GM19099 (cell line): Measurements from ENCODE around the gene SLC38A1.

Source experiments
- POLR2A ChIP-seq: IDR thresholded peaks from 3 replicates; pipeline ENCODE4 v1.6.1; 2011; ENCODE audit warnings: low read depth; ENCODE audit not compliant: insufficient read length; ENCODE audit errors: extremely low read depth

Gene SLC38A1

DNA sequence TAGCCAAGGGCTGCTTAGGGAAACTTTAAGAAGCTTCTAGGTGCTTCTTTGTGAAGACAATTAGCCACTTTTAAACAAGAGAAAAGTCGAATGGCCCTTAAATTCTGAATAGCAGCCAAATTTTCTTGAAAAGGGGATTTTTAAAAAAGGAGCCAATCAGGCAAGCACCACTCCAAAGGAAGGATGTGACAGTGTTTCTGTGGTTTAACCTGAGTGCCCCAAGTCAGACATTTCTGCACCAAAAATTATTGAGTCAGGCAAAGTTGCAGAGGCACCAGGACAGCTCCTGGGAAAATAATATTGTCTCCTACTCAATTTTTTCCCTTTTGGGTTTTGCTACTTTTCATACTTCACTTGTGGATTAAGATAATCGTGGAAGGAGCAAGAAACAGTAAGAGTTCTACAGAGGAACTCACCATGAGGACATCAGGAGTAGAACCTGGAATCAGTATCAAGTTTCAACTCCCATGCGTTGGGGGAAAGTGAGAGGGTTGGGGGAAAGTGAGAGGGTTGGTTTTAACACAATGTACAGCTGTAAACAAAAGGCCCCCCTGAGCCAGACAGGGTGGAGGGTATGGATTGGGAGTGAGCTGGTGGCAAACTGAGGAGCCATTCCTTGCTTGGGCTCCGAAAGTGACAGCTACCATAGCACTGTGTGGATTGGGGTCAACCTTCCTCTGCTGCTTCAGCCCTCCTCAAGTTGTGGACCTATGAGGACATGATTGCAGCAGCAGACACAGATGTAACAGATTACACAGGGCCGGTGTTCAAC, 90.8 kb downstream of the SLC38A1 start:
- no peak for TF ChIP-seq POLR2A

DNA sequence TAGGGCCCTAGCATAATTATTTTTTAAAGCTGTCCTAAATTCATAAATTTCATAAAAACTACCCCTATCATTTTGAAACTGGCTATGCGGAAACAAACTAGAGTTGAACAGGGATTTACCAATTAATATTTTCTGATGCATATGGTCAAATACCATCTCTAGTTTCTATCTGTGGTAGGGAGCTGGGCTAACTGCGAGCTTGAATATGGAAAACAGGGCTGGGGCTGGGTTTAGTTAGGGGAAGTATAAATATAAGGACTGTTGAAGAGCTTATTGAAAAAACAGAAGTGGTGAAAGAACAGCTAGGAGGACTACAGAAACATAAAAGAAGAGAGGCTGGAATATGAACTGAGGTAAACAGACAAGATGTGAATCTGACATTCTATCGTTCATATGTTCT, 91.8 kb downstream of the SLC38A1 start:
- TF ChIP-seq POLR2A = no peak

DNA sequence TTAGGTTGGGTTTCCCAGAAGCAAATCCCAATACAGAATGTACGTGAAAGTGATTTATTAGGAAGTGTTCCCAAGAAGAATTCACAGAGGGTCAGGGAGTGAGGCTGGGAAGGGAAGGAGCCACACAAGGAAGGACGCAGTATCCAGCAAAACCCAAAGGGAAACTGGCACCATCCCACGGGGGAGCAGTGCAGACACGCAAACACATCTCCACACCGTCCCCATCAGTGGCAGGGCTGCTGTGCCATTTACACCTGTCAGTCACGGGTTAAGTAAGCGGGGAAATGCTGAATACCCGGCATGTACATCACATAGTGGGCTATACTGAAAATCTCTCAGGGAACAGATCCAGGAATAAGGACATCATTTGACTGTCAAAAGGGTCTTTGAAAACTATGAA, 93.9 kb downstream of the SLC38A1 start:
- TF ChIP-seq POLR2A = no peak

DNA sequence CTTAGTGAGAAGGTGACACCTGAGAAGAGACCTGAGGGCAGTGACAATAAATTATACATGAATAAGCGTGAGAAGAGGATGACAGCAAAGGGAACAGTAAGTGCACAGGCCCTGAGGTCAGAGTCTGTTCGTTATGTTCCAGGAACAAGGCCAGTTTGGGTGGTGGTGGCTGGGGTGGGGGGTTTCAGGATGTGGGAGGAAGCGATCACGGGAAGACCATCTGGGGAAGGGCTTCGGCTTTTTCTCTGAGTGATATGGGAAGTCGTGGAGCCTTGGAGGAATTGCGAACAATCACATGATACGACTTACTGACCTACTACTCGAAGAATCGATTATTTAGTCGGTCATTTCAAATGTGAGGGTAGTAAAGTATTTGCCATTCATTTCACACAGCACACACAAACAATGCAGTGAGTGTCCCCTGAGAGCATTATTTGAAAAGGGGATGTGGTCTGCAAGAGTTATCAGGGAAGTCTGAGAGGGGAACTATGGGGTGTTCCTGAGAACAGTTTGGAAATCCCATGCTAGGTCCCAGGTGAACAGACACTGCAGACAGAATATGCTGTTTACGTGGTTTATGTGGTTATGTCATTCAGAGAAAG, 94.7 kb downstream of the SLC38A1 start:
- no peak for TF ChIP-seq POLR2A

DNA sequence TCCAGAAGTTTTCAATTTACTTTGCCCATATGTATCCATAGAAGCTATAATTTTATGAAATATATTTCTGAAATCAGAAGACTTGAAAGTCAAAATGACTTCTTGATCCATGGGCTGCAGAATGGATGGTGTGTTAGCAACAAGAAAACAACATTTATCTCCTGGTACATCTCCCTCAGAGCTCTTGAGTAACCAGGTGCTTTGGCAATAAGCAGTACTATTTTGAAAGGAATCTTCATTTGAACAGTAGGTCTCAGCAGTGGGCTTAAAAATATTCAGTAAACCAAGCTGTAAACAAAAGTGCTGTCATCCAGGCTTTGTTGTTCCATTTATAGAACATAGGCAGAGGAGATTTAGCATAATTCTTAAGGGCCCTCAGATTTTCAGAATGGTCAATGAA, 100.4 kb downstream of the SLC38A1 start:
- TF ChIP-seq POLR2A = no peak

DNA sequence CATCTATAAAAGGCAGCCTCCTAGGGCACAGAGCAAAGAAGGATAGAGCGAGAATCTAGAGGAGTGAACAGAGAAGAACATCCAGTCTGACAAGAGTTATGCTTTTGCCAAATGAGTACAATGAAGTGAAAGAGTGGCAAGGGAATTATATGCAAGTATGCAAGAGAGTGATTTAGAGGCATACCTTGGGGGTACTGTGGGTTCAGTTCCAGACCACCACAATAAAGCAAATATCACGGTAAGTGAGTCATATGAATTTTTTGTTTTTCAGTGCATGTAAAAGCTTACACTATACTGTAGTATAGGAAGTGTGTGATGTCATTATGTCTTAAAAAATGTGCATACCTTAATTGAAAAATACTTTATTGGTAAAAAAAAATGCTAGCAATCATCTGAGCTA, 101.4 kb downstream of the SLC38A1 start:
- TF ChIP-seq POLR2A = no peak

DNA sequence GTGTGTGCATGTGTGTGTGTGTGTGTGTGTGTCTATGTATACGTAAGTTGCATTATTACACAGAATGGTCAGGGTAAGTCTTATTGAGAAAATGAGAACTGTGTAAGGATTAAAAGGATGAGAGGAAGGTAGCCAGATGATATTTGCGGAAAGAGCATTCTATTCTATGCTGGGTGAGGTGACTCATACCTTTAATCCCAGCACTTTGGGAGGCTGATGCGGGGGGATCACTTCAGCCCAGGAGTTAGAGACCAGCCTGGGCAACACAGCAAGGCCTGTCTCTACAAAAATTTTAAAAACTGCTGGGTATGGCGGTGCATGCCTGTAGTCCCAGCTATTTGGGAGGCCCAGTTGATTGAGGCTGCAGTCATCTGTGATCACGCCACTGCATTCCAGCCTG, 103.7 kb downstream of the SLC38A1 start:
- no peak for TF ChIP-seq POLR2A

DNA sequence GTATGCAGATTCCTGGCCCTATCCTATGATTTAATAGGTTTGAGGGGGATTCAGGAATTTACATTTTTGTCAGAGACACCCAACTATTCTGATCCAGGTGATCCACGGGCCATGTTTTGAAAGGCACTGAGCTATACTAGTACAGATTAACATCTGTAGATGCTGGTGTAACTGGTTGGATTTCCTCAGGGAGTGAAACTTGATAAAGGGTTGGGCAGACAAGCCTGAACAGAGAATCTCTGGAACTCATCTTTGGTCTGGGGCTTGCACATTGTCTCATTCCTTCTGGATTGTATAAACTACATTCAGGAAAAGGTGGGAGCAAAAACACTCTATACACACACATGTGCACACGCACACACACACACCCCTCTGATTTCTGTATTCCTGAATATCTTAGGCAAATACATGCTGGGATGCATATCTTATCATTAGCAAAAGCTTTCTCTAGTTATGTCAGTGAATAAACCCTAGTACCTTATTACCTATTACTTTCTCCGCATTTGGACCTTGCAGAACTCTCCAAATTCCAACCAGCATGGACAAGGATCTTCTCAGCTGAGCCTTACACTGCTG, 104.6 kb downstream of the SLC38A1 start:
- no peak for TF ChIP-seq POLR2A

DNA sequence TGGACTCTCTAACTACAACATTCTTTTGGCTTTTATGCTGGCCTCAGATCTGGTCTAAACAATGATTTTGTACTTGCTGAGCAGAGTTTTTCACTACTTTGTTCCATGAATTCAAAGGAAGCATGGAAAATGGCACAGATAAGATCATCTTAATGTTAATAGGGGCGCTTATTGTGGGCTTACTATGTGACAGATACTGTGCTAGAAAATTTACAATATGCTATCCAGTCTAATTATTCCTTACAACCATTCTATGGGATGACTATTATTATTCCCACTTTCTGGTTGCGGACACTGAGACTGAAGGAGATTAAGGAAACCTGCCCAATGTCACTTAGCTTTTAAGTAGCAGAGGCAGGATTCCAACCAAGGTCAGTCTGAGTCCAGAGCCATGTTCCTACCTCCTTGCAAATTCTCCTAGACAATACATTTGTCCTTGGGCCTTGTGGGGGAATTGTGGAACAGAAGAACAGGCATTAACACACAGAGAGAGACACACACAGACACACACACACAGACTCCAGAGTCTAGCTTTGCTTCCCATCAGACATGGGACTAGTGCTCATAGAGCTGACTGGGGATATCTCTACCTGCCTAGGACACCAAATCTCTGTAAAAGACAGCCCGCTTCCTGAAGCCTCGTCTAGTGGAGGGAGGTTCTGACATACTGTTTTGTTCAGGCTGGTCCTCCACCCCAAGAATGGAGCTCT, 107.7 kb downstream of the SLC38A1 start:
- TF ChIP-seq POLR2A = no peak

DNA sequence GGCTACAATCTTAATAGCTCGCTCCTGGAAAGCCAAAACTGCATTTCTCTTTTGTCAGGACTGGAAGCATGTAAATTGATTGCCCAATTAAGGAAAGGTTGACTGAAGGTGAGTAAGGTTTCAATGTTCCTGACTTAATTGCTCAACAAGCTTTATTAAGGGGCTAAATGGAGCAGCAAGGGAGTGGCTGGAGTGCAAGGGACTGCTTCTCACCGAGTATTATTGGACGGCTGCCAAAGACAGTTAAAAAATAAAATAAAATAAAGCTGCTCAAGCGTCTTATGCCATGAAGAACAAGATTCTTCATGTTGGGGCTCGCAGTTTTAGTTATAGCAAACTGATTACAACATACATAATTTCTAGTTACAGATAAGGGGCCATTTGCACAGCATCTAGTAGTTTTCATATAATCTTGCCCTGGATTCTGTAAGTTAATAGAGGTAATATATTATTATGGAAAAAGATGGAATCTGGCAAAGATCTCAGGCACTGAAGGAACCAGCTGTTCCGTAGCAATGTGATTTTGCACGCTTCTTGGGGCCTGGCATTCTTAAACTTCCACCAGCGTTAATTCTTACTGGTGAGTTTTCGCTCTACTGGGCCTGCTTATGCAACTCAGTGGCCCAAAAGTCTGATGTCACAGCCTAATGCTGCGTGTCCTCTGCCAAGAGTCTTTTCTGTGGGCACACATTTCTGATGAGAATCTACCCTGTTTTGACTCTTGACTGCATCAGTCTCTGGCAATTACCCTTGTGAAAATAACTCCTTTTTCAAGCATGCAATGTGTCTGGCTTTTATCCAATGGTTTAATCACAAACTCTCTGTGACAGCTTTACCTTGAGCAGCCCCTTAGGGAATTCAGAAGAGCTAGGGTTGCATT, 108.5 kb downstream of the SLC38A1 start:
- no peak for TF ChIP-seq POLR2A

DNA sequence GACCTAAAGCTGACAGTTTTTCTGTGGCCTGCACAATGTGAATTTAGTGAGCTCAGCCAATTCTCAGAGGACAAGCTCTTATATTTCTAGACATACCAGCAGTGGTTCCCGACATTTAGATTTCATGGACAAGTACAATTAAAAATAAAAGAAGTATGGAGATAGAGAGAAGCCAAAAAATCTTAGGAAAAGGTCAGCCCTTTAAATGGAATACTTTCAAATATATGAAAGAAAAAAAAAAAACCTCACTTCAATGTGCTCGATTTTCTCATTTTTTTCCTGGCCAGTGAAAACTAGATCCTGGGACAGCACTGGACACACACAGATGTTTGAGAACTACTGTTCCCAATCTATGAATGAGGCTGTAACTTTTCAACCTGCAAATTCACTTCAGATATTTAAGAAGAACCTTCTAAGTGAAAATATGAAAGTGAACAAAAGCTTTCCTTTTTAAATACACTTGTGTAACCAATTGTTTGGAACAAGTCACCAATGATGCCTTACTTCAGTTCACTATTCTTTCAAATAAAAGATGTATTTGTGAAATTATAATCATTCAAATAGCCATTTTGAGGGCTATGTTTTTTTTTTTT, 109.4 kb downstream of the SLC38A1 start:
- TF ChIP-seq POLR2A = no peak

DNA sequence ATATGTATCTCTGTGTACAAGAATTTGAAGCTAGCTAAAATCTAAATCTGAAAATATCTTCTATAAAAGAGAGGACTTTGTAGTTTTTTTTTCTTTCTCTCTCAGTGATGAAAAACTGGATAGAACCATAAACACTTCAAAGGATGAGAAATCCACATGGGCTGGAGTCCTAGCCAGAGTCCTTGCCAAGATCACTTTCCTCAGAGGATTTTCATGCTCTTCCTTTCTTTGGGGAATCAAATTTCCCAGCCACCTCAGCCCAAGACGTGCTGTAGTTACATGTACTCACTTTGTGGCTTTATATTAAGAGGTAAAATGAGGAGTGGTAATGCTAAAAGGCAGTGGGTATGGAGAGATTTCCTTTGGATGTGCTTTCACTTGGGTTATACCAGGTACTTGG, 110.3 kb downstream of the SLC38A1 start:
- TF ChIP-seq POLR2A = no peak

DNA sequence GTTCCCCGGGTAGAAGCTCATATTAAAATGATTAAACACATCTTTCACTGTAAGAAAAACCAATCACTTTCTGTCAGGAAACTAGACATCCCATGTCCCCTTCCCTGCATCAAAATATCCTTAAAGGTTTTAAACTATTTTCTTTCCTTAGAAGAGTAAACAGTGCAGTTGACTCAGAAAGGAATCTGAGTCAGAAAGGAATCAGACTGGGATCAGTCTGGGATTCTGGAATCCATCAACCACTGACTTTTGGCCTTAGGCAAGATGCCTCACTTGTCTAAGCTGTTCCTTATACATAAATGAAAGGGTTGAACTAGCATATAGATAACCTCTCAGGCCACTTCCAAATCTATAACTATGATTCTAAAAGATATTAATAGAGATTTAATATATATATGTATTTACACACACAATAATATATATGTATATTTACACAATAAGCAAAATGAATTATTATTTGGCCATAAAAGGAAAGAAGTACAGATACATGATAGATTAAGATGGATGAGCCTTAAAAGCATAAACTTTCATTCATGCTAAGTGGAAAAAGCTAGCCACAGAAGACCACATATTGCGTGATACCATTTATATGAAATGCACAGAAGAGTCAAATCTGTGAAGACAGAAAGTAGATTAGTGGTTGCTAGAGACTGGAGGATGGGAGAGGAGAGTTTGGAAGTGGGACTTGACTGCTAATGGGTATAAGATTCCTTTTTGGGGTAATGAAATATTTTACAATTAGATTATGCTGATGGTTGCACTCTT, 114.4 kb downstream of the SLC38A1 start:
- TF ChIP-seq POLR2A = no peak

DNA sequence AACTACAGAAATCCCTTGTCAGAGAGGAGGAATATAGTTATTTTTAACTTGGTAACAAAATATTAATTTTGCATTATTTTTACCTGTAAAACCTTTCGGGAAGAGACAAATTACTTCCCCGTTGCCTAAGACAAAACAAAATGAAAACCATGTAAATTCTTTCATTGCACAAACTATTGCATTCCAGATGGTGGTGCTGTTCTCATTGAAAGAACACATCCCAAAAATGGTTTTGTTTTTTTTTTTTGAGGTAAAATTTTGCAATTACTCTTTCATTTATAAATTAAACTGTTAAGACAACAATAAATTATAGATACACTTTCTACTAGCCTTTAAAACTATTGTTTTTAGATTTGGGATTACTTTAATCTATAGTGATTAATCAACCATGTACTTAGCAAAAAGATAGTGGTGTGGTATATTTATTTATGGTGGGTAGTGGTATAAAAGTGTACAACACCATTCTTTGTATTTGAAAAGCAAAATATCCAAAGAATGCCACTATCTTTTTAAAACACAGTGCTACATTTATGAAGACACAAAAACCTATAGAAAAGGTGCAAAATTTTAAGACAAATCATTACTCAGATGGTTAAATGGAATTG, 115.5 kb downstream of the SLC38A1 start:
- no peak for TF ChIP-seq POLR2A

DNA sequence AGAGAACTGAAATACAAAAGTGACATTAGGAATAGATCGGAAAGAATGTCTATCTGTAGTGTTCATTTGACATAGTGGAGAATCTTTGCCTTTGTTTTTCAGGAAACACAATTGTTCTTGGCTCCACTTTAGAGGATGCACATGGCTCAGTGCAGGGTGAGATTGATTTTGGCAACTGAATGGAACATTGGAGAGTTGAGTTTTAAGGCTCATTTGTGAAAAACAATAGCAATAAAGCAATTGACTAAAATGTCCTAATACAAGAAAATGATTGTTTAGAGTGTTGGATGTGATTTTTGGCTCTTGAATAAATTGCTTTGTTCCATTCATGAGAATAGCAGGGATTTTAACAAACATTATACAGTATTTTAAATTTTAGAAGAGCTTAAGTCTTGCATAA, 116.4 kb downstream of the SLC38A1 start:
- TF ChIP-seq POLR2A = no peak
